ENCODE measurements around the gene PSMB7.

DNA sequence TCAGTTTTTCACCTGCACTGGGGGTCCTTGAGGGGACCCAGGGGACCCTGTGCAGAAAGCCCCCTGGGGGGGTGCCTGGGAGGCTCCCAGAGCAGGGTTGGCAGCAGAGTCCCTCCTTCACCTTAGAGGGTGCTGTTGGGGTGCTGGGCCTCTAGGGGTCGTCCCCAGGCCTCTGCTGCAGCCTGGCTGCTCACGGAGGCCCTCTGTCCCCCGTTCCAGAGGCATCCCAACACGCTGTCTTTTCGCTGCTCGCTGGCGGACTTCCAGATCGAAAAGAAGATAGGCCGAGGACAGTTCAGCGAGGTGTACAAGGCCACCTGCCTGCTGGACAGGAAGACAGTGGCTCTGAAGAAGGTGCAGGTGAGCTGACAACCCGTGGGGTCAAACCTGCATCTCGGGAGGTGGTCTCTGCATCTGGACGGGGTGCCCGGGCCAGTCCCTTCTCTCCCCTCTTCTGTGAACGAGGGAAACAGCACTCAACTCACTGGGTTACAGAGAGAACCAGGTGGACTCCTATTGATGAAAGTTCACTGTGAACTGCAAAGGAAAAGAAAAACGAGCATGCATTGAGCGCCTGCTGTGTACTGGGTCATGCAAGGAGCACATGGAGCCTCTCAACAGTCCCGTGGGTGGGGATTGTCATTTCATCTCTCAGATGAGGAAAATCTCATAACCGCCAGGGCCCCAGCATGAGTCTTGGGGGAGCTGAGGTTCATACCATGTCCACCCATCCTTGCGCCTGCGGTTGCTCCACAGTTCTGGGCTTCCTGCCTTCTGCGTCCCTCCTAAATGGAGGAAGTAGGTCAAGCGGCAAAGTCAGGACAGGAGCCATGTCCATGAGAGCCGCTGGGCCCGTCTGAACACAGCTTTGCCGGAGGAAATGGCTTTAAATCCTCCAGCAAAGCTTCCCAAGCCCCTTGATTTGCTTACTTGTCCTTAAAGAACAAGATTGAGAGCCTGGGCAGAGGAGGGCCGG, 102.7 kb downstream of the PSMB7 start:
- TF ChIP-seq CTCF (IDR thresholded peaks at IDR 0.05) (no peak), SP1 (CRISPR knock-in tag; conservative IDR thresholded peaks at IDR 0.05) (no peak), FOXJ3 (CRISPR knock-in tag; IDR thresholded peaks at IDR 0.05; ENCODE audit: borderline replicate concordance) (no peak), MAX (CRISPR knock-in tag; IDR thresholded peaks at IDR 0.05) (no peak)
- TF ChIP-seq, protein P1, sequence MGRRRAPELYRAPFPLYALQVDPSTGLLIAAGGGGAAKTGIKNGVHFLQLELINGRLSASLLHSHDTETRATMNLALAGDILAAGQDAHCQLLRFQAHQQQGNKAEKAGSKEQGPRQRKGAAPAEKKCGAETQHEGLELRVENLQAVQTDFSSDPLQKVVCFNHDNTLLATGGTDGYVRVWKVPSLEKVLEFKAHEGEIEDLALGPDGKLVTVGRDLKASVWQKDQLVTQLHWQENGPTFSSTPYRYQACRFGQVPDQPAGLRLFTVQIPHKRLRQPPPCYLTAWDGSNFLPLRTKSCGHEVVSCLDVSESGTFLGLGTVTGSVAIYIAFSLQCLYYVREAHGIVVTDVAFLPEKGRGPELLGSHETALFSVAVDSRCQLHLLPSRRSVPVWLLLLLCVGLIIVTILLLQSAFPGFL (CRISPR knock-in tag; IDR thresholded peaks at IDR 0.05; ENCODE audit: borderline replicate concordance), result no peak

Data from WTC11 (cell line).